HEK293T (cell line): Measurements from ENCODE around the gene CORO2A.

ENCODE experiments used
- BHLHE40 ChIP-seq: fragments of 450-650 bp; IDR thresholded peaks from 2 replicates; pipeline ENCODE4 v1.6.1; 2016; ENCODE audit warnings: mild to moderate bottlenecking, moderate library complexity, borderline replicate concordance
- CTBP1 ChIP-seq: fragments of 450-650 bp; IDR thresholded peaks from 2 replicates; pipeline ENCODE4 v1.6.1; 2016; ENCODE audit warnings: borderline replicate concordance
- ELF4 ChIP-seq: fragments of 450-650 bp; IDR thresholded peaks from 2 replicates; pipeline ENCODE4 v1.6.1; 2017; ENCODE audit warnings: antibody characterized with exemption
- FOXK2 ChIP-seq: fragments of 450-650 bp; IDR thresholded peaks from 2 replicates; pipeline ENCODE4 v1.6.1; 2016; ENCODE audit warnings: mild to moderate bottlenecking
- FOXM1 ChIP-seq: fragments of 450-650 bp; IDR thresholded peaks from 2 replicates; pipeline ENCODE4 v1.6.1; 2017; ENCODE audit warnings: mild to moderate bottlenecking, borderline replicate concordance
- HDGF ChIP-seq: fragments of 450-650 bp; IDR thresholded peaks from 2 replicates; pipeline ENCODE4 v1.6.1; 2017; ENCODE audit warnings: antibody characterized with exemption, borderline replicate concordance
- L3MBTL2 ChIP-seq: fragments of 450-650 bp; conservative IDR thresholded peaks from 2 replicates; pipeline ENCODE4 v1.6.1; 2016; ENCODE audit warnings: mild to moderate bottlenecking
- LEF1 ChIP-seq: fragments of 450-650 bp; IDR thresholded peaks from 2 replicates; pipeline ENCODE4 v1.6.1; 2017; ENCODE audit warnings: mild to moderate bottlenecking, borderline replicate concordance
- NFRKB ChIP-seq: fragments of 450-650 bp; IDR thresholded peaks from 2 replicates; pipeline ENCODE4 v1.6.1; 2016; ENCODE audit warnings: mild to moderate bottlenecking, moderate library complexity
- PKNOX1 ChIP-seq: fragments of 450-650 bp; IDR thresholded peaks from 2 replicates; pipeline ENCODE4 v1.6.1; 2016
- SP1 ChIP-seq: fragments of 450-650 bp; IDR thresholded peaks from 2 replicates; pipeline ENCODE4 v1.6.1; 2017
- TARDBP ChIP-seq: fragments of 450-650 bp; IDR thresholded peaks from 2 replicates; pipeline ENCODE4 v1.6.1; 2016
- ZNF384 ChIP-seq: fragments of 450-650 bp; IDR thresholded peaks from 2 replicates; pipeline ENCODE4 v1.6.1; 2016

GRCh38 chr9:98168153-98168780 is 24.2 kb downstream of the CORO2A start:
- TF ChIP-seq HDGF (no peak), FOXK2 (no peak), LEF1 (no peak), PKNOX1 (no peak), FOXM1 (no peak), NFRKB (no peak), TARDBP (no peak), BHLHE40 (no peak), L3MBTL2 (no peak), CTBP1 (no peak), SP1 (no peak), ZNF384 (no peak), ELF4 (no peak)
